Gastrocnemius medialis (tissue), 4 donors: ENCODE data around the gene TSPAN5. TPM values are rescaled to one million over a fixed set of nuclear protein-coding genes. Genes with fewer than 3 reads are reported as not detected.

ENCODE experiments used
- ATAC-seq, 2 donors: fragments of 150-250 bp; one replicate each; pipeline ENCODE4 v1.9.1; 2016
- DNase-seq, 2 donors: peaks; one replicate each; pipeline ENCODE4 v3.0.0-alpha.2; 2019
- H3K27ac ChIP-seq, 4 donors: fragments of 200-600 bp; sonication (generic); 1 replicate in 1 of 4; 2 replicates in 3 of 4; pipeline ENCODE4 v1.5.1; 2016 to 2018; ENCODE audit warnings: mild to moderate bottlenecking in 2 of 4, moderate library complexity in 1 of 4
- H3K27me3 ChIP-seq, 3 donors: fragments of 200-600 bp; sonication (generic) in 2 of 3; 1 replicate in 1 of 3; 2 replicates in 2 of 3; pipeline versions ENCODE4 v1.5.1 to v1.6.0; 2016 to 2019; ENCODE audit warnings: mild to moderate bottlenecking in 1 of 3, moderate library complexity in 1 of 3
- H3K36me3 ChIP-seq, 2 donors: fragments of 200-600 bp; sonication (generic) in 1 of 2; one replicate each; pipeline ENCODE4 v1.5.1; 2017 to 2018
- H3K4me1 ChIP-seq, 2 donors: fragments of 200-600 bp; sonication (generic) in 1 of 2; one replicate each; pipeline ENCODE4 v1.5.1; 2016 to 2017; ENCODE audit warnings: mild to moderate bottlenecking in 2 of 2
- H3K4me3 ChIP-seq, 4 donors: fragments of 200-600 bp; sonication (generic) in 3 of 4; 1 replicate in 1 of 4; 2 replicates in 3 of 4; pipeline ENCODE4 v1.5.1; 2016 to 2019; ENCODE audit warnings: mild to moderate bottlenecking in 2 of 4
- H3K9me3 ChIP-seq, 3 donors: fragments of 200-600 bp; sonication (generic) in 2 of 3; 1 replicate in 1 of 3; 2 replicates in 2 of 3; pipeline ENCODE4 v1.5.1; 2016 to 2019
- POLR2A ChIP-seq, 2 donors: fragments of 450-650 bp; IDR thresholded peaks; one replicate each; pipeline ENCODE4 v1.6.1; 2017; ENCODE audit warnings: antibody characterized with exemption in 2 of 2, mild to moderate bottlenecking in 2 of 2, moderate library complexity in 2 of 2
- in situ Hi-C, 4 donors: fragments of 200-750 bp; cut with MboI; loops; one replicate each; pipeline versions ENCODE4 v1.15.0 to v1.8.0; 2017; ENCODE audit warnings: low sequenced_read_pairs in 4 of 4
- intact Hi-C: fragments of 100-400 bp; cut with DNase I; formaldehyde crosslinking; loops from one replicate; pipeline ENCODE4 v1.15.1; 2023; ENCODE audit warnings: low total_unique reads
- total RNA-seq, 4 donors: library from RNA; depleted of rRNA; stranded (reverse); fragments of >200 nt; gene quantifications; one replicate each; pipeline versions ENCODE4 v1.1.0 to v1.2.3, GENCODE V29; 2016
- TF ChIP-seq, protein P1 (sequence below), 5 experiments: fragments of 450-650 bp in 3 of 5; fragments of 200-600 bp in 2 of 5; sonication (generic) in 2 of 5; IDR thresholded peaks in 4 of 5; conservative IDR thresholded peaks in 1 of 5; 1 replicate in 4 of 5; 2 replicates in 1 of 5; pipeline ENCODE4 v1.5.1; 2016 to 2019; ENCODE audit warnings: antibody characterized with exemption in 5 of 5, mild to moderate bottlenecking in 3 of 5, moderate library complexity in 3 of 5

TSPAN5 gene
- total RNA-seq, 4 donors from 2014 or later, result 0.55 to 18.7 (median 0.79) TPM

DNA sequence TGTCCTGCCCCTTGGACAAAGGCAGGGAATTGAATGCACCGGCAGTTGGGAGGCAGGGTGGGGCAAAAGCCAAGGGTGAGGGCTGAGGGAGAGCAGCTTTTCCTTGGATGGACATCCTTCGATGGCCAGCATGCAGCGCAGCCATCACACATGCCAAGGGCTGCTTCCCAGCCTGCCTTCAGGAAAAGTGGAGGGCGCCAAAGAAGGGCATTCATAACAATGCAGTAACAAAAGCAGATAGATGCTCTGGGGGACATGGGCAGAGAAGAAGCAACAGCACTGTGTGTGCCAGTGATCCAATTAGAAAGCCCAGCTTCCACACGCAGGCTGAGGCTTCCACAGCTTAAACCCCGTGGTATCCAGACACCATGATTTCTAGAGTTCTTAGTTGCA, 71.5 kb downstream of the TSPAN5 start:
- no peak overlapping the region for H3K27ac ChIP-seq
- DNase-seq (no peak), ATAC-seq (no peak)
- intact Hi-C loops (no loop called here), in situ Hi-C loops (no loop called here)
- no peak overlapping the region for H3K4me3 ChIP-seq
- no peaks in the 10 kb centered on the region for H3K9me3 ChIP-seq
- H3K27me3 ChIP-seq, result no peaks in the 10 kb centered on the region
- H3K36me3 ChIP-seq, result no peaks in the 10 kb centered on the region
- TF ChIP-seq, protein P1, sequence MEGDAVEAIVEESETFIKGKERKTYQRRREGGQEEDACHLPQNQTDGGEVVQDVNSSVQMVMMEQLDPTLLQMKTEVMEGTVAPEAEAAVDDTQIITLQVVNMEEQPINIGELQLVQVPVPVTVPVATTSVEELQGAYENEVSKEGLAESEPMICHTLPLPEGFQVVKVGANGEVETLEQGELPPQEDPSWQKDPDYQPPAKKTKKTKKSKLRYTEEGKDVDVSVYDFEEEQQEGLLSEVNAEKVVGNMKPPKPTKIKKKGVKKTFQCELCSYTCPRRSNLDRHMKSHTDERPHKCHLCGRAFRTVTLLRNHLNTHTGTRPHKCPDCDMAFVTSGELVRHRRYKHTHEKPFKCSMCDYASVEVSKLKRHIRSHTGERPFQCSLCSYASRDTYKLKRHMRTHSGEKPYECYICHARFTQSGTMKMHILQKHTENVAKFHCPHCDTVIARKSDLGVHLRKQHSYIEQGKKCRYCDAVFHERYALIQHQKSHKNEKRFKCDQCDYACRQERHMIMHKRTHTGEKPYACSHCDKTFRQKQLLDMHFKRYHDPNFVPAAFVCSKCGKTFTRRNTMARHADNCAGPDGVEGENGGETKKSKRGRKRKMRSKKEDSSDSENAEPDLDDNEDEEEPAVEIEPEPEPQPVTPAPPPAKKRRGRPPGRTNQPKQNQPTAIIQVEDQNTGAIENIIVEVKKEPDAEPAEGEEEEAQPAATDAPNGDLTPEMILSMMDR (IDR thresholded peaks at IDR 0.05 in 4 of 5, conservative IDR thresholded peaks at IDR 0.05 in 1 of 5), result no peak
- TF ChIP-seq POLR2A (IDR thresholded peaks at IDR 0.05), result no peak
- H3K4me1 ChIP-seq, result no peaks in the 10 kb centered on the region

DNA sequence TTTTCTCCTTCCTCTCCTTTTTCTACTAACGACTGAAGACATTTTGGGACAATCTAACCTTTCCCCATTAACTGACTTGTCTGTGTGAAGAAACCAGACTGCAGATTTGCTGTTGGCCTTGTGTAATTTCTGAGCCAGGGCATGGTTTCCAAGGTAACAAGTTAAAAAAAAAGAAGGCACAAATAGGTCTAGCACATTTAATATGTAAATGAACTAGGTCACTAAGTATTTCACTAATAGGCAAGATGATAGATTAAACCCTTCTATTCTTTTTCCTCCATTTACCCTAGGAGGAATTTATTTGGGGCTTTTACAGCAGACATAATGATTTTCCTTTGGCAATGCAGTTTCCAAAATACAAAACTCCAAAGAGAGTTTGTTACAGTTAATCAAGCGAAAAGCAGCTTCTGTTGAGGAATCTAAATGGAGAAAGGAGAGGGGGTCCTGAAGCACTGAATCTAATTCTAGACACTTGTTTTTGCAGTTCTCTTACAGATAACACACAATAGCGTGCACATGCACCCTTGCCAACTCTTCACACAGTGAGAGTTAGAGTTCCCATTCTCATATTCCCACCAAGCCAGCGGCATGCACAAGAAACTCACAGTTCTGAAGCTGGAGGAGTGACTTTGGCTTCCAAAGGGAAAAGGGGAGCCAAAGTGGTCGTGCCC, 72.0 kb downstream of the TSPAN5 start:
- H3K36me3 ChIP-seq, result no peaks in the 10 kb centered on the region
- H3K9me3 ChIP-seq, result no peaks in the 10 kb centered on the region
- H3K4me1 ChIP-seq, result no peaks in the 10 kb centered on the region
- no peak overlapping the region for H3K4me3 ChIP-seq
- H3K27ac ChIP-seq, result no peak overlapping the region
- no peak for TF ChIP-seq POLR2A (IDR thresholded peaks at IDR 0.05)
- TF ChIP-seq, protein P1 (IDR thresholded peaks at IDR 0.05 in 4 of 5, conservative IDR thresholded peaks at IDR 0.05 in 1 of 5), result no peak
- H3K27me3 ChIP-seq, result no peaks in the 10 kb centered on the region
- ATAC-seq (no peak), DNase-seq (no peak)
- intact Hi-C loops (no loop called here), in situ Hi-C loops (no loop called here)

DNA sequence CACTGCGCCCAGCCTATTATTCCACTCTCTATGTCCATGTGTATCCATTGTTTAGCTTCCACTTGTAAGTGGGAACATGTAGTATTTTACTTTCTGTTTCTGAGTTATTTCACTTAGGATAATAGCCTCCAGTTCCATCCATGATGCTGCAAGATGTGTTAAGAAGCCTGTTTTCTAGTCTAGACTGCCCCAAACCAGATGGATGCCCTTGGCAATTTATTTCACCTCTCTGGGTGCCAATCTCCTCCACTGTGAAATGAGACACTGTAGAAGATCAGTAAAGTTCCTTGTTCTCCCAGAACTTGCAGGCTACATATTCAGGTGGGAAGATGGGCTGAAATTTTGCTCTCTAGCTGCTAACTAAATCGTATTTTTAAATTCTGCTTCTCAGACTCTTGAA, 72.8 kb downstream of the TSPAN5 start:
- Histone ChIP-seq H3K27ac (no peak overlapping the region), H3K36me3 (no peaks in the 10 kb centered on the region), H3K4me3 (no peak overlapping the region), H3K9me3 (no peaks in the 10 kb centered on the region), H3K4me1 (no peaks in the 10 kb centered on the region), H3K27me3 (no peaks in the 10 kb centered on the region)
- DNase-seq (no peak), ATAC-seq (no peak)
- in situ Hi-C loops, result no loop called here
- TF ChIP-seq, protein P1 (IDR thresholded peaks at IDR 0.05 in 4 of 5, conservative IDR thresholded peaks at IDR 0.05 in 1 of 5), result no peak
- TF ChIP-seq POLR2A (IDR thresholded peaks at IDR 0.05), result no peak
- intact Hi-C loops, result no loop called here

DNA sequence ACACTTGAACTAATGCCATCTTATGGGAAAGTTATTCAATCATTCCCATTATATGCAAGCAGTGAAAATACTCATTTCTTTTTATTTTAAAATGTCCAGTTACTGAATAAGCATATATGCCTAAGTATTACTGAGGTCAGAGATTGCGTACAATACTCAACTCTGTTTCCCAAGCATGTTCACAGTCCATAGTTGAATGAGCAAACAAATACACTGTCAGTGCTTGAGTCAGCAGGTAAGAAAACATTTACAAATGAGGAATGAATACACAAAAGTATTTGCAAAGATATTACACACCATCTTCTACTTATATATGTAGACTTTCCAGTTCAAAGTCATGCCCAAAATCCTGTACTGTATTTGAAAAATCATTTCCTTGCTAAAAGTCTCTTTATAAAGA, 74.1 kb downstream of the TSPAN5 start:
- TF ChIP-seq, protein P1 (IDR thresholded peaks at IDR 0.05 in 4 of 5, conservative IDR thresholded peaks at IDR 0.05 in 1 of 5), result no peak
- TF ChIP-seq POLR2A (IDR thresholded peaks at IDR 0.05), result no peak
- no peaks in the 10 kb centered on the region for H3K4me1 ChIP-seq
- ATAC-seq (no peak), DNase-seq (no peak)
- H3K4me3 ChIP-seq, result no peak overlapping the region
- H3K9me3 ChIP-seq, result no peaks in the 10 kb centered on the region
- in situ Hi-C loops, result no loop called here
- H3K27ac ChIP-seq, result no peak overlapping the region
- no peaks in the 10 kb centered on the region for H3K27me3 ChIP-seq
- no peaks in the 10 kb centered on the region for H3K36me3 ChIP-seq
- intact Hi-C loops, result no loop called here

DNA sequence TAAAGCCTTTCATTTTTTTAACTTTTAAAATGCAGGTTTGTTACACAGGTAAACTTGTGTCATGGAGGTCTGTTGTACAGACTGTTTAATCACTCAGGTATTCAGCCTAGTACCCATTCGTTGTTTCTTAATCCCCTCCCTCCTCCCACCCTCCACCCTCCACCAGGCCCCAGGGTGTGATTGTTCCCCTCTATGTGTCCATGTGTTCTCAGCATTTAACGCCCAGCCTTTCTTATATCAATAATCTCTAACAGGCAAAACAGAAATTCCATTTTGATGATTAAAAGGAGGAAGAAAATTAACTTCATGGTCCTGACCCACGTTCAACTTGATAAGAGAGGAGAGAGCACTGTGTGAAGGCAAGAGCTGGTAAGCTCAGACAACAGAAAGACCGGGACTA, 75.1 kb downstream of the TSPAN5 start:
- intact Hi-C loops (no loop called here), in situ Hi-C loops (no loop called here)
- Histone ChIP-seq H3K36me3 (no peaks in the 10 kb centered on the region), H3K4me1 (no peaks in the 10 kb centered on the region), H3K27me3 (no peaks in the 10 kb centered on the region), H3K27ac (no peak overlapping the region), H3K4me3 (no peak overlapping the region), H3K9me3 (no peaks in the 10 kb centered on the region)
- no peak for ATAC-seq
- DNase-seq, result no peak
- TF ChIP-seq, protein P1 (IDR thresholded peaks at IDR 0.05 in 4 of 5, conservative IDR thresholded peaks at IDR 0.05 in 1 of 5), result no peak
- TF ChIP-seq POLR2A (IDR thresholded peaks at IDR 0.05), result no peak
